GM23338 (cell line): ENCODE data around the gene VAMP8.

ENCODE experiments used
- CREB1 ChIP-seq: fragments of 250-450 bp; sonication (Bioruptor Pico); IDR thresholded peaks from 2 replicates; pipeline ENCODE4 v1.5.0; 2020; ENCODE audit warnings: low read depth, mild to moderate bottlenecking, moderate library complexity
- EZH2 ChIP-seq: fragments of 200-600 bp; sonication (generic); IDR thresholded peaks from one replicate; pipeline ENCODE4 v1.8.0; 2017; ENCODE audit warnings: antibody characterized with exemption, mild to moderate bottlenecking, low read depth; ENCODE audit not compliant: unreplicated experiment
- EZH2phosphoT487 ChIP-seq: fragments of 200-600 bp; sonication (generic); IDR thresholded peaks from one replicate; pipeline ENCODE4 v1.8.1; 2018; ENCODE audit warnings: antibody characterized with exemption; ENCODE audit not compliant: unreplicated experiment
- JUNB ChIP-seq: IDR thresholded peaks from one replicate; pipeline ENCODE4 v1.6.1; 2016; ENCODE audit warnings: antibody characterized with exemption; ENCODE audit not compliant: unreplicated experiment
- NANOG ChIP-seq: IDR thresholded peaks from 2 replicates; pipeline ENCODE4 v1.6.1; 2016; ENCODE audit warnings: antibody characterized with exemption, borderline replicate concordance
- POLR2AphosphoS5 ChIP-seq: IDR thresholded peaks from 2 replicates; pipeline ENCODE4 v1.6.1; 2016; ENCODE audit warnings: antibody characterized with exemption, low read depth
- STAT1 ChIP-seq: IDR thresholded peaks from one replicate; pipeline ENCODE4 v1.6.1; 2016; ENCODE audit warnings: antibody characterized with exemption; ENCODE audit not compliant: unreplicated experiment
- ZNF114 ChIP-seq: fragments of 250-450 bp; sonication (Bioruptor Pico); IDR thresholded peaks from 2 replicates; pipeline ENCODE4 v1.5.0; 2020; ENCODE audit warnings: mild to moderate bottlenecking, moderate library complexity
- TF ChIP-seq, protein P1 (sequence below), 2 experiments: fragments of 200-600 bp in 1 of 2; sonication (generic) in 1 of 2; conservative IDR thresholded peaks; 2 replicates each; pipeline versions ENCODE4 v1.5.1 to v1.6.1; 2016 to 2017; ENCODE audit warnings: antibody characterized with exemption in 2 of 2, low read depth in 2 of 2, mild to moderate bottlenecking in 2 of 2, moderate library complexity in 1 of 2
- TF ChIP-seq, protein P2 (sequence below): IDR thresholded peaks from one replicate; pipeline ENCODE4 v1.6.1; 2018; ENCODE audit warnings: antibody characterized with exemption; ENCODE audit not compliant: unreplicated experiment
- TF ChIP-seq, protein P3 (sequence below): IDR thresholded peaks from 2 replicates; pipeline ENCODE4 v1.6.1; 2016; ENCODE audit warnings: antibody characterized with exemption

DNA sequence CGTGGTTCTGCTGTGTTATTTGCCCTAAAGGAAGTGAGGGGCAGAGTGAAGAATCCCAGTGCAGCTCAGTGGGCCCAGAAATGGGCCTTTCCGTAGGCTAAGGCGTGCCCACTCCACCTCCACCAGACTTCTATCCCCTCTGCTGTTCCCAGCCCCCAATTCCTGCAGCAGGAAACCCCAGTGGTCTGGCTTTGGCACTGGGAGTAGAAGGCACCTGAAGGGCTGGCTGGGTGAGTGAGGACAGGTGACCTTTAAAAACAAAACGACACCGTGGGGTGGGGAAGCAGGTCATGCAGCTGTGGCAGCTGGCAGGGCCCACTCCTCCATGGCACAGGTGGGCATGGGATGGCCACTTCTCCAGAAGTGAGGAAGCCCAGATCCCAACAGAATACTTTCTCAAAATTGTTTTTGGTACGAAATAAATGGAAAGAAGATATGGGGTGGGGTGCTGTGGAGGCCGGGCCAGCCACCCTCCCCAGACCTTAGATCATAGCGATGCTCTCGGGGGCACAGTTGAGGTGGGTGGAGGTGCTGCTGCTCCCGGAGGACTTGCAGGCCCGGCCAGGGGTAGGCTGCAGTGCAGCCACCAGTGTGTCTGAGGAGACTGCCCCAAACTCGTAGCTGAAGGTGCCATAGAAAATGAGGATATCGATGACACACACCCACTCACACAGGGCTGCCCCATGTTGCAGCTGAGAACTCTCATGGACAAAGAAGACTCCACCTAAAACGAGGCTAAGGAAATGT is 21.4 kb downstream of the VAMP8 start:
- TF ChIP-seq, protein P1, sequence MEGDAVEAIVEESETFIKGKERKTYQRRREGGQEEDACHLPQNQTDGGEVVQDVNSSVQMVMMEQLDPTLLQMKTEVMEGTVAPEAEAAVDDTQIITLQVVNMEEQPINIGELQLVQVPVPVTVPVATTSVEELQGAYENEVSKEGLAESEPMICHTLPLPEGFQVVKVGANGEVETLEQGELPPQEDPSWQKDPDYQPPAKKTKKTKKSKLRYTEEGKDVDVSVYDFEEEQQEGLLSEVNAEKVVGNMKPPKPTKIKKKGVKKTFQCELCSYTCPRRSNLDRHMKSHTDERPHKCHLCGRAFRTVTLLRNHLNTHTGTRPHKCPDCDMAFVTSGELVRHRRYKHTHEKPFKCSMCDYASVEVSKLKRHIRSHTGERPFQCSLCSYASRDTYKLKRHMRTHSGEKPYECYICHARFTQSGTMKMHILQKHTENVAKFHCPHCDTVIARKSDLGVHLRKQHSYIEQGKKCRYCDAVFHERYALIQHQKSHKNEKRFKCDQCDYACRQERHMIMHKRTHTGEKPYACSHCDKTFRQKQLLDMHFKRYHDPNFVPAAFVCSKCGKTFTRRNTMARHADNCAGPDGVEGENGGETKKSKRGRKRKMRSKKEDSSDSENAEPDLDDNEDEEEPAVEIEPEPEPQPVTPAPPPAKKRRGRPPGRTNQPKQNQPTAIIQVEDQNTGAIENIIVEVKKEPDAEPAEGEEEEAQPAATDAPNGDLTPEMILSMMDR (conservative IDR thresholded peaks at IDR 0.05; ENCODE audit: low read depth in 2 of 2), result no peak
- no peak for TF ChIP-seq POLR2AphosphoS5
- TF ChIP-seq, protein P2, sequence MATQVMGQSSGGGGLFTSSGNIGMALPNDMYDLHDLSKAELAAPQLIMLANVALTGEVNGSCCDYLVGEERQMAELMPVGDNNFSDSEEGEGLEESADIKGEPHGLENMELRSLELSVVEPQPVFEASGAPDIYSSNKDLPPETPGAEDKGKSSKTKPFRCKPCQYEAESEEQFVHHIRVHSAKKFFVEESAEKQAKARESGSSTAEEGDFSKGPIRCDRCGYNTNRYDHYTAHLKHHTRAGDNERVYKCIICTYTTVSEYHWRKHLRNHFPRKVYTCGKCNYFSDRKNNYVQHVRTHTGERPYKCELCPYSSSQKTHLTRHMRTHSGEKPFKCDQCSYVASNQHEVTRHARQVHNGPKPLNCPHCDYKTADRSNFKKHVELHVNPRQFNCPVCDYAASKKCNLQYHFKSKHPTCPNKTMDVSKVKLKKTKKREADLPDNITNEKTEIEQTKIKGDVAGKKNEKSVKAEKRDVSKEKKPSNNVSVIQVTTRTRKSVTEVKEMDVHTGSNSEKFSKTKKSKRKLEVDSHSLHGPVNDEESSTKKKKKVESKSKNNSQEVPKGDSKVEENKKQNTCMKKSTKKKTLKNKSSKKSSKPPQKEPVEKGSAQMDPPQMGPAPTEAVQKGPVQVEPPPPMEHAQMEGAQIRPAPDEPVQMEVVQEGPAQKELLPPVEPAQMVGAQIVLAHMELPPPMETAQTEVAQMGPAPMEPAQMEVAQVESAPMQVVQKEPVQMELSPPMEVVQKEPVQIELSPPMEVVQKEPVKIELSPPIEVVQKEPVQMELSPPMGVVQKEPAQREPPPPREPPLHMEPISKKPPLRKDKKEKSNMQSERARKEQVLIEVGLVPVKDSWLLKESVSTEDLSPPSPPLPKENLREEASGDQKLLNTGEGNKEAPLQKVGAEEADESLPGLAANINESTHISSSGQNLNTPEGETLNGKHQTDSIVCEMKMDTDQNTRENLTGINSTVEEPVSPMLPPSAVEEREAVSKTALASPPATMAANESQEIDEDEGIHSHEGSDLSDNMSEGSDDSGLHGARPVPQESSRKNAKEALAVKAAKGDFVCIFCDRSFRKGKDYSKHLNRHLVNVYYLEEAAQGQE, result no peak
- no peak for TF ChIP-seq EZH2phosphoT487
- no peak for TF ChIP-seq EZH2
- no peak for TF ChIP-seq NANOG
- TF ChIP-seq CREB1 (CRISPR knock-in tag), result no peak
- no peak for TF ChIP-seq JUNB
- TF ChIP-seq, protein P3, sequence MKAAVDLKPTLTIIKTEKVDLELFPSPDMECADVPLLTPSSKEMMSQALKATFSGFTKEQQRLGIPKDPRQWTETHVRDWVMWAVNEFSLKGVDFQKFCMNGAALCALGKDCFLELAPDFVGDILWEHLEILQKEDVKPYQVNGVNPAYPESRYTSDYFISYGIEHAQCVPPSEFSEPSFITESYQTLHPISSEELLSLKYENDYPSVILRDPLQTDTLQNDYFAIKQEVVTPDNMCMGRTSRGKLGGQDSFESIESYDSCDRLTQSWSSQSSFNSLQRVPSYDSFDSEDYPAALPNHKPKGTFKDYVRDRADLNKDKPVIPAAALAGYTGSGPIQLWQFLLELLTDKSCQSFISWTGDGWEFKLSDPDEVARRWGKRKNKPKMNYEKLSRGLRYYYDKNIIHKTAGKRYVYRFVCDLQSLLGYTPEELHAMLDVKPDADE, result no peak
- TF ChIP-seq STAT1, result no peak
- no peak for TF ChIP-seq ZNF114 (CRISPR knock-in tag)
